Bronchial epithelial cell (primary cell): ENCODE data around the gene TKFC. TPM values are rescaled to one million over a fixed set of nuclear protein-coding genes. Genes with fewer than 3 reads are reported as not detected.

Experiments
- DNase-seq: peaks from one replicate; pipeline ENCODE4 v3.0.0-alpha.2; 2010; ENCODE audit warnings: low read depth
- FAIRE-seq: peaks from 2 replicates; lab custom pipeline; 2011; peaks lifted over from hg19 to GRCh38; lab: Jason Lieb, UNC
- H3K27me3 ChIP-seq: 2 replicates; pipeline ENCODE4 v1.5.1; 2011; ENCODE audit warnings: low read length; ENCODE audit not compliant: control insufficient read depth, insufficient read depth
- H3K36me3 ChIP-seq: 2 replicates; pipeline ENCODE4 v1.5.1; 2011; ENCODE audit warnings: low read length; ENCODE audit not compliant: control insufficient read depth, insufficient read depth
- H3K4me3 ChIP-seq: 2 replicates; pipeline ENCODE4 v1.5.1; 2011; ENCODE audit warnings: mild to moderate bottlenecking, low read depth, low read length, control low read depth
- CTCF ChIP-seq: IDR thresholded peaks from 2 replicates; pipeline ENCODE4 v1.5.1; 2011; ENCODE audit warnings: mild to moderate bottlenecking, moderate library complexity, low read length, control low read depth, inconsistent platforms; ENCODE audit not compliant: insufficient read depth, severe bottlenecking
- total RNA-seq: library from RNA; depleted of rRNA; stranded (reverse); fragments of >200 nt; gene quantifications from 2 replicates; pipeline ENCODE4 v1.2.1, GENCODE V29; 2014

TKFC gene
- total RNA-seq, 1 donor from 2014 or later = 22.9 TPM

GRCh38 chr11:61338783-61339489 is 5.9 kb downstream of the TKFC start:
- H3K36me3 ChIP-seq = peaks cover 15% of the 10 kb centered on the region
- DNase-seq (no peak), FAIRE-seq (no peak)
- no peaks in the 10 kb centered on the region for H3K27me3 ChIP-seq
- H3K4me3 ChIP-seq = no peak overlapping the region
- no peak for TF ChIP-seq CTCF

- TF ChIP-seq CTCF = no peak
- no peak for FAIRE-seq
- no peaks in the 10 kb centered on the region for H3K27me3 ChIP-seq
- no peak overlapping the region for H3K4me3 ChIP-seq
- H3K36me3 ChIP-seq = peaks cover 15% of the 10 kb centered on the region
- no peak for DNase-seq
These were observed 6.5 kb downstream of the TKFC start for GRCh38 chr11:61339490-61339878.

GRCh38 chr11:61340979-61341378 is 8.0 kb downstream of the TKFC start:
- DNase-seq = no peak
- no peaks in the 10 kb centered on the region for H3K27me3 ChIP-seq
- H3K4me3 ChIP-seq = no peak overlapping the region
- no peak for FAIRE-seq
- peaks cover 15% of the 10 kb centered on the region for H3K36me3 ChIP-seq
- no peak for TF ChIP-seq CTCF

GRCh38 chr11:61341706-61342105 is 8.7 kb downstream of the TKFC start:
- DNase-seq = no peak
- no peak for TF ChIP-seq CTCF
- no peak for FAIRE-seq
- Histone ChIP-seq H3K27me3 (no peaks in the 10 kb centered on the region), H3K36me3 (peaks cover 17% of the 10 kb centered on the region), H3K4me3 (no peak overlapping the region)

GRCh38 chr11:61342207-61342803 is 9.3 kb downstream of the TKFC start:
- Histone ChIP-seq H3K27me3 (no peaks in the 10 kb centered on the region), H3K4me3 (no peak overlapping the region), H3K36me3 (peaks cover 17% of the 10 kb centered on the region)
- DNase-seq (no peak), FAIRE-seq (no peak)
- no peak for TF ChIP-seq CTCF
